Peyer's patch (tissue), 4 donors: ENCODE measurements around the gene GCA.

Experiments used
- POLR2A ChIP-seq, 2 donors: fragments of 450-650 bp; IDR thresholded peaks; one replicate each; pipeline ENCODE4 v1.5.1; 2017; ENCODE audit warnings: antibody characterized with exemption in 2 of 2, mild to moderate bottlenecking in 2 of 2, moderate library complexity in 2 of 2
- TF ChIP-seq, protein P1 (sequence below), 6 experiments: fragments of 450-650 bp in 4 of 6; fragments of 200-600 bp in 2 of 6; sonication (generic) in 1 of 6; IDR thresholded peaks; one replicate each; pipeline ENCODE4 v1.5.1; 2017 to 2019; ENCODE audit warnings: antibody characterized with exemption in 6 of 6, mild to moderate bottlenecking in 3 of 6, moderate library complexity in 1 of 6

DNA sequence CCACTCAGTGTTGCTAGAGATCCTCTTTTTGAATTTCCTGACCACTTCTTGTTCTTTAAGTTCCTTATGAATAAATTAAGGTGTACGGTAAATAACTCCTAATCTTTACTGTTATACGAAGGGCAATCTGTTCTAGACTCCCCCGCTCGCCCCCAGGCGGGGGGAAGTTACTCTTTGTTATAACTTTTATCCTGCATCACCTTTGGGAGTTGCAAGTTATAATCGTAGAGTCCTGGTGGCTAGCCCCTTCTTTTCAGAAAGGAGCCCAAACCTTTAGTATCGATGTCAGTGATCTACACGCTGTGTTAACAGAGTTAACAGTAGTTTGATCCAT is 652 bp downstream of the GCA start:
- TF ChIP-seq, protein P1, sequence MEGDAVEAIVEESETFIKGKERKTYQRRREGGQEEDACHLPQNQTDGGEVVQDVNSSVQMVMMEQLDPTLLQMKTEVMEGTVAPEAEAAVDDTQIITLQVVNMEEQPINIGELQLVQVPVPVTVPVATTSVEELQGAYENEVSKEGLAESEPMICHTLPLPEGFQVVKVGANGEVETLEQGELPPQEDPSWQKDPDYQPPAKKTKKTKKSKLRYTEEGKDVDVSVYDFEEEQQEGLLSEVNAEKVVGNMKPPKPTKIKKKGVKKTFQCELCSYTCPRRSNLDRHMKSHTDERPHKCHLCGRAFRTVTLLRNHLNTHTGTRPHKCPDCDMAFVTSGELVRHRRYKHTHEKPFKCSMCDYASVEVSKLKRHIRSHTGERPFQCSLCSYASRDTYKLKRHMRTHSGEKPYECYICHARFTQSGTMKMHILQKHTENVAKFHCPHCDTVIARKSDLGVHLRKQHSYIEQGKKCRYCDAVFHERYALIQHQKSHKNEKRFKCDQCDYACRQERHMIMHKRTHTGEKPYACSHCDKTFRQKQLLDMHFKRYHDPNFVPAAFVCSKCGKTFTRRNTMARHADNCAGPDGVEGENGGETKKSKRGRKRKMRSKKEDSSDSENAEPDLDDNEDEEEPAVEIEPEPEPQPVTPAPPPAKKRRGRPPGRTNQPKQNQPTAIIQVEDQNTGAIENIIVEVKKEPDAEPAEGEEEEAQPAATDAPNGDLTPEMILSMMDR (IDR thresholded peaks at IDR 0.05): no peak
- no peak for TF ChIP-seq POLR2A (IDR thresholded peaks at IDR 0.05)
